Measurements from ENCODE around the gene PPP1CA. TPM values are rescaled to one million over a fixed set of nuclear protein-coding genes. Genes with fewer than 3 reads are reported as not detected.

PPP1CA gene
- total and polyA plus RNA-seq, 4 donors = 62.4 to 92.9 (median 75.9) TPM

DNA sequence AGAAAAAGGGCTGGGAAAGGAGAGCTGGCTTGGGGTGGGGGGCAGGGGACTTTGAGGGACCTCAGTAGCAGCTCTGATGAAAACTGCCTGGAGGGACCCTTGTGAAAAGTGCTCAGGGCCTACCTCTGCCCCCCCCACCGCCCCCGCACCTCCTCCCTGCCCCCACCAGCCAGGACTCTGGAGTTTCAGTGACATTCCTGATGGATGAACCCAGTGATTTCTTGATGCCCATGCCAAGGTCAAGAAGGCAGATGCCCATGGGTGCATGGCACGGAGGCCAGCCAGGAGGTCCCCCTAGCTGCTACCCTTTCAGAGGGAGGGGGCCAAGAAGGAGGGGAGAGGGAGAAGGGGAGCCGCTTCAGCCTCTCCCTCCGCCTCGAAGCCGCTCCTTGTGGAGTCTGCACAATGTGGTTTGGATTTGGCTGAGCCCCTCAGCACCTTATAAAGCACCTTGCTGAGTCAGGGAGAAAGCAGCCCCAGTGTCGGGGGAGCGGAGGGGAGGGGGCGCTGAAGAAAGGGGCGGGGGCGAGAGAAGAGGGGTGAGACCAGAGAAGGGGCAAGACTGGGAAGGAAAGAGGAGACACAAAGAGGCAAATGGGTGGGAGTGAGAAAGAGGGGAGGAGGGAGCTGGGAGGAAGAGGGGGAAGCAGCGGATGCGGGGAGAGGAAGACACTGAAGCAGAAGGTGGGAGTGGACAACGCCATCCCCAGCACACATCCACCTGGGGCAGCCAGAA, 26.2 kb downstream of the PPP1CA start:
- peaks cover 8 to 24% (median 10%) of the 10 kb centered on the region in 4 donors for H3K4me1 ChIP-seq (ENCODE audit: control insufficient read depth in 4 of 4, insufficient read depth in 4 of 4, low read length in 3 of 4)
- WGBS = 53% methylated on average over 15 of the region's 15 CpGs
- no peak overlapping the region for H3K4me3 ChIP-seq (ENCODE audit: low read depth in 1 of 3, low read length in 3 of 3)
- no peaks in the 10 kb centered on the region for H3K9me3 ChIP-seq (ENCODE audit: control insufficient read depth in 4 of 4, low read length in 3 of 4)
- H3K27me3 ChIP-seq (ENCODE audit: control insufficient read depth in 4 of 4, insufficient read depth in 4 of 4, low read length in 3 of 4) = no peaks in the 10 kb centered on the region
- H3K9ac ChIP-seq (ENCODE audit: low read depth in 1 of 2, low read length in 2 of 2) = no peak overlapping the region
- no peak overlapping the region for H3K27ac ChIP-seq (ENCODE audit: low read depth in 1 of 2, low read length in 2 of 2)
- no peak for TF ChIP-seq FOXA1 (IDR thresholded peaks at IDR 0.05)
- TF ChIP-seq TAF1 (conservative IDR thresholded peaks at IDR 0.05) = no peak
- no peak for TF ChIP-seq ZBTB33 (IDR thresholded peaks at IDR 0.05)
- TF ChIP-seq, protein P1, sequence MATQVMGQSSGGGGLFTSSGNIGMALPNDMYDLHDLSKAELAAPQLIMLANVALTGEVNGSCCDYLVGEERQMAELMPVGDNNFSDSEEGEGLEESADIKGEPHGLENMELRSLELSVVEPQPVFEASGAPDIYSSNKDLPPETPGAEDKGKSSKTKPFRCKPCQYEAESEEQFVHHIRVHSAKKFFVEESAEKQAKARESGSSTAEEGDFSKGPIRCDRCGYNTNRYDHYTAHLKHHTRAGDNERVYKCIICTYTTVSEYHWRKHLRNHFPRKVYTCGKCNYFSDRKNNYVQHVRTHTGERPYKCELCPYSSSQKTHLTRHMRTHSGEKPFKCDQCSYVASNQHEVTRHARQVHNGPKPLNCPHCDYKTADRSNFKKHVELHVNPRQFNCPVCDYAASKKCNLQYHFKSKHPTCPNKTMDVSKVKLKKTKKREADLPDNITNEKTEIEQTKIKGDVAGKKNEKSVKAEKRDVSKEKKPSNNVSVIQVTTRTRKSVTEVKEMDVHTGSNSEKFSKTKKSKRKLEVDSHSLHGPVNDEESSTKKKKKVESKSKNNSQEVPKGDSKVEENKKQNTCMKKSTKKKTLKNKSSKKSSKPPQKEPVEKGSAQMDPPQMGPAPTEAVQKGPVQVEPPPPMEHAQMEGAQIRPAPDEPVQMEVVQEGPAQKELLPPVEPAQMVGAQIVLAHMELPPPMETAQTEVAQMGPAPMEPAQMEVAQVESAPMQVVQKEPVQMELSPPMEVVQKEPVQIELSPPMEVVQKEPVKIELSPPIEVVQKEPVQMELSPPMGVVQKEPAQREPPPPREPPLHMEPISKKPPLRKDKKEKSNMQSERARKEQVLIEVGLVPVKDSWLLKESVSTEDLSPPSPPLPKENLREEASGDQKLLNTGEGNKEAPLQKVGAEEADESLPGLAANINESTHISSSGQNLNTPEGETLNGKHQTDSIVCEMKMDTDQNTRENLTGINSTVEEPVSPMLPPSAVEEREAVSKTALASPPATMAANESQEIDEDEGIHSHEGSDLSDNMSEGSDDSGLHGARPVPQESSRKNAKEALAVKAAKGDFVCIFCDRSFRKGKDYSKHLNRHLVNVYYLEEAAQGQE (IDR thresholded peaks at IDR 0.05) = no peak
- TF ChIP-seq NR2F2 (IDR thresholded peaks at IDR 0.05) = no peak
- TF ChIP-seq, protein P2, sequence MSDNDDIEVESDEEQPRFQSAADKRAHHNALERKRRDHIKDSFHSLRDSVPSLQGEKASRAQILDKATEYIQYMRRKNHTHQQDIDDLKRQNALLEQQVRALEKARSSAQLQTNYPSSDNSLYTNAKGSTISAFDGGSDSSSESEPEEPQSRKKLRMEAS (IDR thresholded peaks at IDR 0.05) = no peak
- TF ChIP-seq HNF4A (conservative IDR thresholded peaks at IDR 0.05) = no peak
- TF ChIP-seq EGR1 (IDR thresholded peaks at IDR 0.05; ENCODE audit: low read depth in 2 of 2) = no peak
- TF ChIP-seq SP1 (IDR thresholded peaks at IDR 0.05) = no peak
- no peaks in the 10 kb centered on the region for H3K36me3 ChIP-seq (ENCODE audit: control insufficient read depth in 4 of 4, insufficient read depth in 3 of 4, low read depth in 1 of 4, low read length in 3 of 4)
- no peak for DNase-seq (ENCODE audit: low spot score)

DNA sequence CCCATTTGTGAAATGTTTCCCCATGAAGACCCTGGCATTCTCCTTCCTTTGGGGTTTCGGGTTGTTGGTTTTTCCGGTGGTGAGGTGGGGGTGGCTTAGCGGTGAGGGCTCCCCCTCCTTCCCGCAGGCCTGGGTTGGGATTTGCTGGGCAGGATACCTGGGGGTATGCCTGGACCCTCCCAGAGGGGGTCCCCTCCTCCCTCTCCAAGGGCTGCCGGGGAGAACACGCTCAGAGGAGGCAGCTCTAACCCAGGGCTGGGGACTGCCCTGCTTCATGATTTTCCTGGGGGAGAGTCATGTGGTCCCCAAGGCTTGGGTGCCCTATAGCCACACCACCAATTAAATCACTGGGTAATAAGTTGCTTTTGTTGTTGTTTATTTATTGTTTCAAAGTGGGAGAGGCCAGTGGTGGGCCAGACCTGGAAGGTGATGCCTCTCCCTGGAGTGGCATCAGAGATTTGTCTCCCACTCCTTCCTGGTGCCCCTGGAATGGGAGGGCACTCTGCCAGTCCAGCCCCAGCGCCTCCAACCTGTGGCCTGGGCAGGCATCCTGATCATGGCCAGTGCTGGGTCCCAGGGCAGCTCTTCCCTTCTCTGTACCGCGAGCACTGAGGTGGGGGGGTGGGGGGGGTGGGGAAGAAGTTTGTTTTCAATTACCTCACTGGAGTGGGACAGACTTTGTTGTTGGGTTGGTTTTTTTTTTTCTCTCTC, 26.9 kb downstream of the PPP1CA start:
- DNase-seq (ENCODE audit: low spot score) = no peak
- H3K27me3 ChIP-seq (ENCODE audit: control insufficient read depth in 4 of 4, insufficient read depth in 4 of 4, low read length in 3 of 4) = no peaks in the 10 kb centered on the region
- no peaks in the 10 kb centered on the region for H3K9me3 ChIP-seq (ENCODE audit: control insufficient read depth in 4 of 4, low read length in 3 of 4)
- H3K4me3 ChIP-seq (ENCODE audit: low read depth in 1 of 3, low read length in 3 of 3) = no peak overlapping the region
- H3K9ac ChIP-seq (ENCODE audit: low read depth in 1 of 2, low read length in 2 of 2) = peak overlapping the region in 1 of 2 donors; percentile 58
- WGBS = 38% methylated on average over 9 of the region's 9 CpGs
- H3K27ac ChIP-seq (ENCODE audit: low read depth in 1 of 2, low read length in 2 of 2) = no peak overlapping the region
- H3K4me1 ChIP-seq (ENCODE audit: control insufficient read depth in 4 of 4, insufficient read depth in 4 of 4, low read length in 3 of 4) = peaks cover 8 to 24% (median 10%) of the 10 kb centered on the region in 4 donors
- H3K36me3 ChIP-seq (ENCODE audit: control insufficient read depth in 4 of 4, insufficient read depth in 3 of 4, low read depth in 1 of 4, low read length in 3 of 4) = no peaks in the 10 kb centered on the region
- TF ChIP-seq YY1 (IDR thresholded peaks at IDR 0.05) (no peak), TAF1 (conservative IDR thresholded peaks at IDR 0.05) (no peak), FOXA1 (IDR thresholded peaks at IDR 0.05) (no peak), ATF3 (IDR thresholded peaks at IDR 0.05) (no peak), JUND (IDR thresholded peaks at IDR 0.05) (no peak), ZBTB33 (IDR thresholded peaks at IDR 0.05) (no peak), FOXA2 (IDR thresholded peaks at IDR 0.05) (no peak), GABPA (IDR thresholded peaks at IDR 0.05 in 1 of 2, conservative IDR thresholded peaks at IDR 0.05 in 1 of 2) (no peak), HNF4G (IDR thresholded peaks at IDR 0.05) (no peak), RAD21 (IDR thresholded peaks at IDR 0.05) (no peak), NR2F2 (IDR thresholded peaks at IDR 0.05) (no peak)
- TF ChIP-seq, protein P1 (IDR thresholded peaks at IDR 0.05) = no peak

Data from liver (tissue), 9 donors.